Right cardiac atrium (tissue), 5 donors: ENCODE results near the gene ELMO1. TPM values are rescaled to one million over a fixed set of nuclear protein-coding genes. Genes with fewer than 3 reads are reported as not detected.
A peak's percentile ranks its signal among the peaks of the same experiment; 100 is the strongest.

Experiments
- ATAC-seq, 2 donors: fragments of 200-7000 bp; cut with Tn5 transposase; one replicate each; pipeline versions ENCODE4 v1.8.0 to v1.9.1; 2020; ENCODE audit warnings: moderate library complexity in 2 of 2, mild to moderate bottlenecking in 1 of 2
- DNase-seq, 3 donors: peaks; one replicate each; pipeline ENCODE4 v3.0.0-alpha.2; 2020
- H3K27ac ChIP-seq: one replicate; pipeline ENCODE4 v1.5.1; 2013; ENCODE audit warnings: mild to moderate bottlenecking, low read length, control low read depth, moderate library complexity
- H3K27me3 ChIP-seq: one replicate; pipeline ENCODE4 v1.6.1; 2013; ENCODE audit not compliant: control insufficient read depth, insufficient read depth
- H3K4me1 ChIP-seq: one replicate; pipeline ENCODE4 v1.6.1; 2013; ENCODE audit warnings: low read length; ENCODE audit not compliant: control insufficient read depth, insufficient read depth
- H3K4me3 ChIP-seq: one replicate; pipeline ENCODE4 v1.5.1; 2013; ENCODE audit warnings: low read length, control low read depth
- H3K9me3 ChIP-seq: one replicate; pipeline ENCODE4 v1.6.1; 2013; ENCODE audit warnings: low read length; ENCODE audit not compliant: control insufficient read depth
- WGBS: extraction: QIAGEN DNeasy Blood & Tissue Kit; methylation state at CpG from one replicate; pipeline ENCODE4 v1.1.7; 2013; 5-methylcytosine and 5-hydroxymethylcytosine counted together
- intact Hi-C, 4 donors: fragments of 100-400 bp; cut with DNase I; formaldehyde crosslinking; loops; one replicate each; pipeline versions ENCODE4 v1.11.0 to v1.14.0; 2022 to 2023
- long read RNA-seq, 4 donors: library from polyadenylated mRNA; unstranded; transcript quantifications; one replicate each; pipeline ENCODE4 v2.0.0, GENCODE V29; 2020 to 2021
- polyA plus RNA-seq: library from polyadenylated mRNA; stranded (reverse); fragments of 200-250 nt; gene quantifications from one replicate; pipeline ENCODE4 v1.2.3, GENCODE V29; 2013
- total RNA-seq, 4 donors: library from RNA; stranded (reverse); fragmentation: NEBNext Ultra II Directional; extraction: Animal tissue kit (Norgen Biotek cat#: 25700); gene quantifications; one replicate each; pipeline ENCODE4 v1.2.1, GENCODE V29; 2021
- donor health status: healthy with polysubstance abuse.
- donor health status: DM: no; HTN: yes; CAD: no.
- donor health status: DM: no; HTN: no; CAD: no.
- donor health status: DM: no; HTN: yes; CAD: no; lungs with severe emphysema.
- donor health status: DM: yes; HTN: yes; CAD: no.

Gene ELMO1
- total RNA-seq (10 to 100 TPM; 17.9 to 20.8 (median 18.9) TPM), polyA plus RNA-seq (11.8 TPM)
- long read RNA-seq, donor 1, full-length matches to known transcripts, result 11 of 19 reads
- long read RNA-seq, donor 1, partial matches to known transcripts, result 3 of 19 reads
- long read RNA-seq, donor 1, other reads (novel, unspliced or antisense), result 5 of 19 reads
- long read RNA-seq, donor 2, full-length matches to known transcripts, result 3 of 6 reads
- long read RNA-seq, donor 2, partial matches to known transcripts, result 2 of 6 reads
- long read RNA-seq, donor 2, other reads (novel, unspliced or antisense), result 1 of 6 reads
- long read RNA-seq, donor 3, full-length matches to known transcripts, result 19 of 36 reads
- long read RNA-seq, donor 3, partial matches to known transcripts, result 6 of 36 reads
- long read RNA-seq, donor 3, other reads (novel, unspliced or antisense), result 11 of 36 reads
- long read RNA-seq, donor 4, full-length matches to known transcripts, result 3 of 10 reads
- long read RNA-seq, donor 4, partial matches to known transcripts, result 2 of 10 reads
- long read RNA-seq, donor 4, other reads (novel, unspliced or antisense), result 5 of 10 reads

GRCh38 chr7:37448636-37449361, at the start of gene ELMO1:
Gene ELMO1, minus strand, starts transcription at chr7:37448864. Its CDS starts 106,174 bp downstream, at chr7:37342690.
- Histone ChIP-seq H3K27ac (peak within 1 kb of the TSS; percentile 77), H3K4me3 (peak within 1 kb of the TSS; percentile 76), H3K4me1 (peaks cover 2% of the 10 kb centered on the region), H3K27me3 (no peaks in the 10 kb centered on the region), H3K9me3 (no peaks in the 10 kb centered on the region)
- intact Hi-C loops, result loop anchor here in 2 of 4 donors (5.0 to 10.0 kb wide), 3 partner anchors 36 to 161 kb away; no protein-coding TSS in a partner anchor
- WGBS, result under 1% methylated on average over 56 of the region's 56 CpGs
- ATAC-seq (peak; percentile 89), DNase-seq (peak; percentile 83 to 92 (median 90))

GRCh38 chr7:37497576-37497975, 48.9 kb upstream of the ELMO1 start:
- no peak overlapping the region for H3K27ac ChIP-seq
- intact Hi-C loops, result loop anchor here in 2 of 4 donors (5.0 to 10.0 kb wide), 2 partner anchors 213 to 290 kb away; no protein-coding TSS in a partner anchor

GRCh38 chr7:37495574-37496184, 47.0 kb upstream of the ELMO1 start:
- peak in 1 of 2 donors; percentile 28 for ATAC-seq
- no peaks in the 10 kb centered on the region for H3K27me3 ChIP-seq

More at GRCh38 chr7:37497576-37497975, 48.9 kb upstream of the ELMO1 start:
- Histone ChIP-seq H3K4me3 (no peak overlapping the region), H3K4me1 (no peaks in the 10 kb centered on the region), H3K9me3 (no peaks in the 10 kb centered on the region), H3K27me3 (no peaks in the 10 kb centered on the region)
- WGBS, result 90% methylated on average over 6 of the region's 6 CpGs
- ATAC-seq (no peak), DNase-seq (no peak)

GRCh38 chr7:37494926-37495325, 46.3 kb upstream of the ELMO1 start:
- WGBS, result 52% methylated on average over 2 of the region's 2 CpGs
- ATAC-seq (no peak), DNase-seq (no peak)
- Histone ChIP-seq H3K27ac (no peak overlapping the region), H3K4me1 (no peaks in the 10 kb centered on the region), H3K4me3 (no peak overlapping the region), H3K9me3 (no peaks in the 10 kb centered on the region), H3K27me3 (no peaks in the 10 kb centered on the region)
- intact Hi-C loops, result loop anchor here in 2 of 4 donors (5.0 to 10.0 kb wide), 2 partner anchors 210 to 288 kb away; no protein-coding TSS in a partner anchor

More at GRCh38 chr7:37495574-37496184, 47.0 kb upstream of the ELMO1 start:
- Histone ChIP-seq H3K9me3 (no peaks in the 10 kb centered on the region), H3K4me1 (no peaks in the 10 kb centered on the region), H3K27ac (no peak overlapping the region), H3K4me3 (no peak overlapping the region)
- 64% methylated on average over 4 of the region's 4 CpGs for WGBS
- intact Hi-C loops, result loop anchor here in 2 of 4 donors (5.0 to 10.0 kb wide), 2 partner anchors 211 to 288 kb away; no protein-coding TSS in a partner anchor
- no peak for DNase-seq

GRCh38 chr7:37493810-37494209, 45.1 kb upstream of the ELMO1 start:
- Histone ChIP-seq H3K27me3 (no peaks in the 10 kb centered on the region), H3K27ac (no peak overlapping the region), H3K9me3 (no peaks in the 10 kb centered on the region), H3K4me1 (no peaks in the 10 kb centered on the region), H3K4me3 (no peak overlapping the region)
- intact Hi-C loops, result loop anchor here in 1 of 4 donors (10.0 kb wide), 1 partner anchor 209 kb away; no protein-coding TSS in a partner anchor
- 93% methylated on average over 13 of the region's 13 CpGs for WGBS
- ATAC-seq (no peak), DNase-seq (no peak)

- DNase-seq, result no peak
- H3K27ac ChIP-seq, result no peak overlapping the region
- no peaks in the 10 kb centered on the region for H3K4me1 ChIP-seq
- H3K27me3 ChIP-seq, result no peaks in the 10 kb centered on the region
- intact Hi-C loops, result loop anchor here in 1 of 4 donors (10.0 kb wide), 1 partner anchor 208 kb away; no protein-coding TSS in a partner anchor
- no peak overlapping the region for H3K4me3 ChIP-seq
- WGBS, result 63% methylated on average over 3 of the region's 3 CpGs
- ATAC-seq, result no peak
- no peaks in the 10 kb centered on the region for H3K9me3 ChIP-seq
Measured at GRCh38 chr7:37493123-37493522, 44.5 kb upstream of the ELMO1 start.

GRCh38 chr7:37491919-37492694, 43.4 kb upstream of the ELMO1 start:
- Histone ChIP-seq H3K27me3 (no peaks in the 10 kb centered on the region), H3K4me1 (no peaks in the 10 kb centered on the region), H3K4me3 (no peak overlapping the region), H3K27ac (no peak overlapping the region), H3K9me3 (no peaks in the 10 kb centered on the region)
- intact Hi-C loops, result loop anchor here in 1 of 4 donors (10.0 kb wide), 1 partner anchor 207 kb away; no protein-coding TSS in a partner anchor
- 94% methylated on average over 36 of the region's 36 CpGs for WGBS
- DNase-seq (peak in 1 of 3 donors; percentile 67), ATAC-seq (peak in 1 of 2 donors; percentile 51)

GRCh38 chr7:37489703-37490102, 41.0 kb upstream of the ELMO1 start:
- ATAC-seq, result no peak
- Histone ChIP-seq H3K9me3 (no peaks in the 10 kb centered on the region), H3K4me3 (no peak overlapping the region), H3K27me3 (no peaks in the 10 kb centered on the region), H3K27ac (no peak overlapping the region), H3K4me1 (no peaks in the 10 kb centered on the region)
- intact Hi-C loops, result loop anchor here in 1 of 4 donors (10.0 kb wide), 1 partner anchor 205 kb away; no protein-coding TSS in a partner anchor
- WGBS, result 68% methylated on average over 1 of the region's 1 CpG
- no peak for DNase-seq

- H3K4me3 ChIP-seq, result no peak overlapping the region
- intact Hi-C loops, result no loop called here
- no peak for ATAC-seq
- no peaks in the 10 kb centered on the region for H3K9me3 ChIP-seq
- H3K27ac ChIP-seq, result no peak overlapping the region
- no peak for DNase-seq
- no peaks in the 10 kb centered on the region for H3K4me1 ChIP-seq
- 96% methylated on average over 3 of the region's 3 CpGs for WGBS
- H3K27me3 ChIP-seq, result no peaks in the 10 kb centered on the region
Measured at GRCh38 chr7:37488163-37488764, 39.6 kb upstream of the ELMO1 start.
